HFF-Myc (cell line): Measurements from ENCODE around the gene SHPK.
"Not testable (repeated sequence)": the region's sequence is repeated elsewhere in the genome, so short reads cannot be mapped to it uniquely, and the experiment has no call there.

ENCODE experiments used
- DNase-seq: peaks from one replicate; pipeline ENCODE4 v3.0.0-alpha.2; 2011; ENCODE audit warnings: low read depth; ENCODE audit errors: extremely low read depth
- H3K4me3 ChIP-seq: replicated peaks from 2 replicates; pipeline ENCODE4 v1.5.1; 2011; ENCODE audit warnings: low read depth, mild to moderate bottlenecking, control low read depth, low read length
- TF ChIP-seq, protein P1 (sequence below): IDR thresholded peaks from 2 replicates; pipeline ENCODE4 v1.5.1; 2012; ENCODE audit warnings: mild to moderate bottlenecking, low read depth, low read length, control low read depth; ENCODE audit errors: missing control alignments

SHPK gene

GRCh38 chr17:3569534-3570137 lies 66.4 kb downstream of the SHPK start:
- no peak for DNase-seq
- TF ChIP-seq, protein P1, sequence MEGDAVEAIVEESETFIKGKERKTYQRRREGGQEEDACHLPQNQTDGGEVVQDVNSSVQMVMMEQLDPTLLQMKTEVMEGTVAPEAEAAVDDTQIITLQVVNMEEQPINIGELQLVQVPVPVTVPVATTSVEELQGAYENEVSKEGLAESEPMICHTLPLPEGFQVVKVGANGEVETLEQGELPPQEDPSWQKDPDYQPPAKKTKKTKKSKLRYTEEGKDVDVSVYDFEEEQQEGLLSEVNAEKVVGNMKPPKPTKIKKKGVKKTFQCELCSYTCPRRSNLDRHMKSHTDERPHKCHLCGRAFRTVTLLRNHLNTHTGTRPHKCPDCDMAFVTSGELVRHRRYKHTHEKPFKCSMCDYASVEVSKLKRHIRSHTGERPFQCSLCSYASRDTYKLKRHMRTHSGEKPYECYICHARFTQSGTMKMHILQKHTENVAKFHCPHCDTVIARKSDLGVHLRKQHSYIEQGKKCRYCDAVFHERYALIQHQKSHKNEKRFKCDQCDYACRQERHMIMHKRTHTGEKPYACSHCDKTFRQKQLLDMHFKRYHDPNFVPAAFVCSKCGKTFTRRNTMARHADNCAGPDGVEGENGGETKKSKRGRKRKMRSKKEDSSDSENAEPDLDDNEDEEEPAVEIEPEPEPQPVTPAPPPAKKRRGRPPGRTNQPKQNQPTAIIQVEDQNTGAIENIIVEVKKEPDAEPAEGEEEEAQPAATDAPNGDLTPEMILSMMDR = no peak
- no peak overlapping the region for H3K4me3 ChIP-seq

- no peak overlapping the region for H3K4me3 ChIP-seq
- no peak for DNase-seq
- TF ChIP-seq, protein P1 = no peak
These were observed 69.5 kb downstream of the SHPK start for GRCh38 chr17:3566551-3566950.

- TF ChIP-seq, protein P1 = no peak
- no peak for DNase-seq
- no peak overlapping the region for H3K4me3 ChIP-seq
These were observed 70.9 kb downstream of the SHPK start for GRCh38 chr17:3565143-3565542.

GRCh38 chr17:3564241-3564640 lies 71.8 kb downstream of the SHPK start:
- not testable (repeated sequence) for DNase-seq

DNA sequence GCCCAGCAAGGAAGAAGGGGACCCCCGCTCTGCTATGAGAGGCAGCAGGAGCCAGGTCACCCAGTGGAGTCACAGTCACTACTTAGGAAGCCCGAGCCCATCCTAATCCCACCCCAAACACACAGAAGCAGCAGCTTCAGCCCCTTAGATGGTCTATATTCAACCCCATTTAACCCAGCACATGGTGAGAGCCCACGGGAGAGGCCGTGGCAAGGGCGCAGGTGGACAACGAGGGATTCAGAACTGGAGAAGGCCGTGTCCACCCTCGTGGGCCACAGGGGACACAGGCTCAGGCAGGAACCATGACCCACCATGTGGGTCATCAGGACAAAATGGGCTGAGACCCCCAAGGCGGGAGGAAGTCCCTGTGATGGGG lies 76.8 kb downstream of the SHPK start:
- H3K4me3 ChIP-seq = no peak overlapping the region
- TF ChIP-seq, protein P1 = no peak
- no peak for DNase-seq

More at GRCh38 chr17:3564241-3564640, 71.8 kb downstream of the SHPK start:
- not testable (repeated sequence) for H3K4me3 ChIP-seq

- no peak overlapping the region for H3K4me3 ChIP-seq
- DNase-seq = no peak
- TF ChIP-seq, protein P1 = no peak
These were observed 77.3 kb downstream of the SHPK start for GRCh38 chr17:3558603-3559269.
